GM19035 (cell line): ENCODE data around the gene S1PR3.

Experiments
- ATAC-seq: cut with Tn5 transposase; IDR thresholded peaks from one replicate; pipeline ENCODE4 v1.9.1; 2021; ENCODE audit not compliant: unreplicated experiment

The S1PR3 gene

DNA sequence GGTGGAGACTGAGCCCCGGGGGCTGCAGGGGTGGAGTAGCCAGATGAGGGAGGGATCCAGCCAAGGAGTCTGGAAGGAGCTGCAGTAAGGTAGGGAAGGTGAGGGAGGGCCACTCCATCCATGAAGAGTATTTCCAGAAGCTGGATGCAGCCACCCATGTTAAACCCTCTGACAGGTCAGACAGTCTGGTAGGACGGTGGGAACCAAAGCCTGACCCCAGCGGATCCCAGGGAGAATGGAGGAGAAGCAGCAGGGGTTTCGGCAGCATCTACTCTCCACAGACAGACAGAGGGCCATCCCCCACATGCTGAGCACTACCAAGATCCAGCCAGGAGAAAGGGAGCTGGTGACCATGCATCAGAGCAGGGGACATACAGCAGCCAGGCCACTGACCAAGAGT, 22.5 kb upstream of the S1PR3 start:
- no peak for ATAC-seq

DNA sequence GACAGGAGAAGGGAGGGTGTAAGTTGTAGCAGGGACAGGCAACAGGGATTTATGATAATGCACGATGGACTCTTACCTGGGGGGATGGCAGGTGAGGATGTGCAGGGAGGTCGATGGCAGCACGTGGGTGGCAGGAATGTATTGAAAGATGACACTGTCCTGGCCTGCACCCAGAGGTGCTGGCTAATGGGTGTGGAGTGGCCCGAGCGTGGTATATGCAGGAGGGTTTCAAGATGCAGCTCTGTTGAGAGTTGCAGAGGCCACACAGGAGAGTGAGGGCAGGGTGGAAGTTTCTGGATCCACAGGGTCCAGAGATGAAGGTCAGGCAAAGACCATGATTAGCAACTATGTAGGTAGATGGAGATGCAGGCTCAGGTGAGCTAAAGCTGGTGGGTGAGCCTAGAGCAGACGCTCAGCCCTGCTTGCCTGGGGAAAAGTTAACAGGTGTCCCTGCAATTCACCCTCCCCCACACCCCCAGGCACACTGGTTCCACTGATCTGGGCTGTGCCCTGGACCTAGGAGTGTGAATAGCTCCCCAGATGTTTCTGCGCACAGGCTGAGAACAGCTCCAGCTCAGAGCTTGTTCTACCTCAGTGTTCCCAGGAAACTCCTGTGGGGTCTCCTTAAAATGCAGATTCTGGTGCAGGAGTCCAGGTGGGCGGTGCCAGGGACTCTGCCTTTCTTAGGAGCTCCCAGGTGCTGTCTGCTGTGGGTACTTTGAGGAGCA, 21.5 kb upstream of the S1PR3 start:
- ATAC-seq: no peak

DNA sequence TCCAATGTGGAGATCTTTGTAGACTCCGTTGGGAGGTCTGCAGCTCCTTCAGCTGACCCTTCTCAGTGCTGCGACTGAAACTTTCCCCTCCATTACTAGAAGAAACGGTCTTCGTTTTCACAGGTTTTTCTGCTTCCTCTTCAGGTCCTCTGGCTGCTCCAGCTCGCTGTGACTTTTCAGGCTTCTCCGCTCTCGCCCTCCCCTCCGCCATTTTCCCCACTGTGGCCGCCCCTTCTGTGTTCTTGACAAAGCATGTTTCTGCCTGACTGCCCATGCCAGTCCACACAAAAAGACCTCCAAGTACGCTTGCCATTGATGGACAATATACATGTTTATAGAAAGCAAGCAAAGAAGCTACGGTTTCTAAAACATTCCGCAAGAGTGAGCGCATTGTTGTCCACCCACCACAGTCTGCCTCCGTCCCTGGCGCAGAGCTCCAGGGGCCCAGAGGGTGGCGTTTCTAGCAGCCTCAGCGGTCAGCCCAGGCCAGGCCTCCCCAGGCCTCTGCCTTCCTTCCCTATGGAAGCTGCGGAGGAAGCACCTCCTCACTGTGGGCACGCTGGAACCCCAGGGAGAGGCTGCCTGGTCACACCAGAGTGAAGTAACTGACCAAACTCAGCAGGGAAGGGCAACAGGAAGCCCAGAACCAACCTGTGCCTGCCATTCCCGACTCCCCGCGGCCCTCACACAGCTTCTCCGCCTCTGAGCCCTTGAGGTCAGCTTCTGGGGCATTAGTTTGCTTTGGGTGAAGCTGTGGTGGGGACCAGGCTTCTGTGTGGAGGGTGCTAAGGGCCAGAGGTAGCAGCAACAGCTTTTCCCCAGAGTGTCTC, 19.9 kb upstream of the S1PR3 start:
- ATAC-seq: no peak

DNA sequence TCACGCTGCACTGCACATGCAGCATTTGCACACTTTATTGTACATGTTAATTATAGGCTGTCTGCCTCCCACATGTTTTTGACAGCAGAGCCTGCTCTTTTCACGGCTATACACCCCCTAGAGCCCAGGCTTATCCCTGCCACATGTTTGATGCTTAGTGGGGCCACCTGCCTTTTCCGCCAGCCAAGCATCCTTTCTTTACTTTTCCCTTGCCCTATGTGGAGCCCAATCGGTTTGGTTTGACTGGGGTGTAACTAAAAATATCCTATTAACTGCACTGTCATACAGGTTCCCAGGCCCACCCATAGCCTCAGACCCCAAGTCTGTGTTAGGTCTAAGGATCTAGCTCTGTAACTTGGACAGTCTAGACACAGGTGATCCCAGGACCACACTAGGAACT, 18.9 kb upstream of the S1PR3 start:
- ATAC-seq: no peak

DNA sequence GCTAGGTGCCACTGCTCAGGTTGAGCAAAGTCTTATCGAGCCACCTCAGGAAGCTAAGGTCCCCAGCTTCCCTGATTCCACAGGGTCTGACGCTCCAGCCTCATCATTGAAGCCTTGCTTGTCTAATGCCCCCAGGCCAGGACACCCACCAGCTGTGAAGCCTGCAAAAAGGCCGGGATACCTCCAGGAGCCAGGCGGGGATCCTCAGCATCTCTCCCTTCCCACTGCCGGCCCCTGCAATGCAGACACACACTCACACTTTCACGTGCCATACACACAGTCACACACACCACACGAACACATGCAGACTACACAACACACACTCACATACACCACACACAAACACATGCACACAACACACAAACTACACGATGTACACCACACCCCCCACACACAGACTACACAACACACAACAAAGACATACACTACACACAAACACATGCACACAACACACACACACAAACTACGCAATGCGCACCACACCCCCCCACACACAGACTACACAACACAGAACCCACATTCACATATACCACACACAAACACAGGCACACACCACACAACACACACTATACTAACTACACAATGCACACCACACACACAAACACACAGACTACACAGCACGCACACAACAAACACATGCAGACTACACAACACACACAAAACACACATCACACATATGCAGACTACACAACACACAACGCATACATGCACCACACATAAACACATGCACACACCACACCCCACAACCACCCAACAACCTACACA, 17.8 kb upstream of the S1PR3 start:
- no peak for ATAC-seq

DNA sequence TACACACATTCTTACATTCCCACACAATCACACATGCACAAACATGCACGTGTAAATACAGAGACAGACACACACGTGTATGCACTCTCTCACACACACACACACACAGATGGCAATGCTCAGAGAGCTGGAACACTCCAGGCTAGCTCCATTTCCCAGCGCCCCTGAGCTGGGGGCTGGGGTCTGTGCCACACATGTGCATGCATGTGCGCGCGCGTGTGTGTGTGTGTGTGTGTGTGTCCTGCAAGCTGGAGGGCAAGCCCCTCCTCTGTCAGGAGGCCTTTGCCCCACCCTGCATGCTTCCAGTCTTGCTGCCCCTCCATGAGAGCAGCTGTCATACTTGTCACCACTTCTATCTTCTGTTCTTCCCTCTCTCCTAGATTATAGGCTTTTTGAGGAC, 16.6 kb upstream of the S1PR3 start:
- ATAC-seq: no peak

DNA sequence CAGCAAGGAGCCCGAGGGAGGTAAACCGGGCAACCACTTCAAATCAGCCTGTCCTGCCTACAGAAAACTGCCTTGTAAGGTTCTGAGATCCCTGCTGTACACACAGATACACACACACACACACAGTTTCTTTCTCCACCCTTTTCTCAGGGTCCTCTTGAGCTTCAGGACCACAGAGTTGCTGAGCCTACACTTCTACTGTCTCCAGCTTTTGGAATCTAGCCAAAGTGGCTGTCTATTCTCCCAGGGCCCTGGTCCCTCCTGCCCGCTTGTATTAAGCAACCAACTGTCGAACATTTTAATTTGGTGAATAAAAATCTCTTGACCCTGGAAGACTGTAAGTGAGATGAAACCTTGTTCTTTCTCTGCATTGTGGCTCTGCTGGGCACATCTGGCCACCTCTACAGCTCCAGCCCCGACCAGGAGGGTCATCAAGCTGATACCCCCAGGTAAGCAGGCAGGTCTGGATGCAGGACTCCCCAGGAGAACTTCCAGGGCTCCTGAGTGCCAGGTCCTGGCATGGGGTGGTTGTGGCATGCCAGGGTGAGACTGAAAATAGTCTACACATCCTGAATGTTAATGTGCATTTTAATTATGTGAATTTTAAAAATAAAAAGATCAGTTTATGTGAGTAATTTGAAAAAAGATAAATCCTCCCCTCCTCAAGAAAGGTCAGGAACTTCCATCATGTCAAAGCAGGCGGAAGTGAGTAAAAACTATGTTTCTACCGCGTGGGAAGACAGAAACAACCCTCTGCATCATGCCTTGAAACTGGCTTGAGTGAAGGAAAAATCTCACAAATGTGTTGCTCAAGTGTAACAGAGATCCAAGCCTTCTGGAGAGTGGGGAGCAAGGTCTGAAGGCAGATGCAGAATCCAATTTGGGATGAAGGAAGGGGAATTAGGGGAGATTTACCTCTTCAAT, 15.0 kb upstream of the S1PR3 start:
- no peak for ATAC-seq

DNA sequence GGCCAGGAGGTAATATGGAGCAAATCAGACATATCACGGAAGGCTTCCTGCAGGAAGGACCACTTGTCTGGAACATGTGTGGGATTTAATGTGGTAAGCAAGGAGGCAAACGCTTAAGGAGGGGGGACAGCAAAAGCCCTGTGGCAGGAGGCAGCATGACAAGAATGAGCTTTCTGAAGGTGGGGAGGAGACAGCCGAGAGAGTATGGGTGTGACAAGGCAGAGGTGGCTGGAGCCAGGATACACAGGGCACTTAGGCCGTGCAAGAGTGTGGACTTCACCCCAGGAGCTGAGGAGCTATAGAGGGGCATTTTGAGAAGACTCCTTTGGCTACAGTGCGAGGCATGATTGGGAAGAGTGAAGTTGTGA, 14.4 kb upstream of the S1PR3 start:
- no peak for ATAC-seq

DNA sequence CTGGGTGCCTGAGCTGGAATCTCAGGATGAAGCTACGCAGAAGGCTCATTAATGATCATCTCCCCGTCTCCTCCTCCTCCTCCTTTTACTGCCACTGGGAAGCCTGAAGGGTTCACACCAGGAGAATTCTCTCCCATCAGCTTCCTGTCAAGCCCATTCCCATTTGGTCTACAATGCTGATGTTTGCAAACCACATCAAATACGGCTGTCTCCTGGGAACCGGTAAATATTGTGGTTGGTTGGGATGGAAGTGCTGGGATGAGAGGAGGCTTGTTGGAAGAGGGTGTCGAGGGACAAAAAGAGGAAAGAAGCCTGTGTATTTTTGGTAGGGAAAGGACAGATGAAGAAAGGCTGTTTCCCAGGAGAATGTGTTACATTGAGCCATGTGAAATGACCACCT, 13.2 kb upstream of the S1PR3 start:
- no peak for ATAC-seq

DNA sequence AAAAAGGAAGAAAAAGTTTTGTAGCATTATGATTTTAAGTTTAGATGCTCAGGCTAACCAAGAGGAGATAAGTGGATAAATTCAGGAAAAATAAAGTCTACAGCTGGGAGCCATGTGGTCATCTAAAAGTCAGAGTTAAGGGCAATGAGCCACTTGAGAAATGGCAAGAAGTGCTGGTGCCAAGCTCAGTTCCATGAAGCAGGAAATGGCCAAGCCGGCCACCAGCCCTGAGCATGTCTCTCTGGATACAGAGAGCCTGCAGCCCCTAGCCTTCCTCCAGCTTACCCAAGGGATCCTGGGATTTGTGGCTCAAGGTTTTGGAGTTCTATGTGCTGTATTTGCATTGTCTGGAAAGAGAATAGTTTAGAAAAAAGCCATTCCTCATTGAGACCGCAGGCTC, 12.2 kb upstream of the S1PR3 start:
- ATAC-seq: no peak

DNA sequence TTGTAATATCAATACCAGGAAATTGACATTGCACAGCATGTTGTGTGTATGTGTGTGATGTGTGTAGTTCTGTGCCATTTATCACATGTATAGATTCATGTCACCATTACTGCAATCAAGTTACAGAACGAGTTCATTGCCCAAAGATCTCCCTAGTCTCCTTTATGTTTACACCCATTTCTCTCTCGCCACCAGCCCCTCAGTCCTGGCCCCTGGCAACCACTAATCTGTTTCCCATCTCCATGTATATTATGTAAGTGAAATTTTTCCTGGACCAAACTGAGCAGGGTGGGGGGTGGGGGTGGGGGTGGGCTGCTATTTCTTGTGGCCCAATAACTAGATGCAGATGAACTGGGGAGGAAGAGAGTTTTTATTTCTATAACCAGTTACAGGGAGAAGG, 11.5 kb upstream of the S1PR3 start:
- ATAC-seq: no peak

DNA sequence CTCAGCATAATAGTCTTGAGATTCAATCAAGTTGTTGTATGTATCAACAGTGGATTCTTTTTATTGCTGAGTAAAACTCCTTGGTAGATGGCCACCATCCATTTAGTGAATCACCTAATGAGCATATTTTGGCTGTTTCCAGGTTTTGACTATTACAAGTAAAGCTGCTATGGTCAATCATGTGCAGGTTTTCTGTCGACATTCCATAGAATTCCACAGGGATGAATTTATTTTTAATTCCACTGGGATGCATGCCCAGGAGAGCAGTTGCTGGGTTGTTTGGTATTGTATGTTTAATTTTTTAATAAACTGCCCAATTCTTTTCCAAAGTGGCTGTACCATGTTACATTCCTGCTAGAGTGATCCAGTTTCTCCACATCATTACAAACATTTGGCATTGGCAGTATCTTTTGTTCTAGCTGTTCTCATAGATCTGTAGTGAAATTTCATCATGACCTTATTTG, 10.5 kb upstream of the S1PR3 start:
- ATAC-seq: no peak

DNA sequence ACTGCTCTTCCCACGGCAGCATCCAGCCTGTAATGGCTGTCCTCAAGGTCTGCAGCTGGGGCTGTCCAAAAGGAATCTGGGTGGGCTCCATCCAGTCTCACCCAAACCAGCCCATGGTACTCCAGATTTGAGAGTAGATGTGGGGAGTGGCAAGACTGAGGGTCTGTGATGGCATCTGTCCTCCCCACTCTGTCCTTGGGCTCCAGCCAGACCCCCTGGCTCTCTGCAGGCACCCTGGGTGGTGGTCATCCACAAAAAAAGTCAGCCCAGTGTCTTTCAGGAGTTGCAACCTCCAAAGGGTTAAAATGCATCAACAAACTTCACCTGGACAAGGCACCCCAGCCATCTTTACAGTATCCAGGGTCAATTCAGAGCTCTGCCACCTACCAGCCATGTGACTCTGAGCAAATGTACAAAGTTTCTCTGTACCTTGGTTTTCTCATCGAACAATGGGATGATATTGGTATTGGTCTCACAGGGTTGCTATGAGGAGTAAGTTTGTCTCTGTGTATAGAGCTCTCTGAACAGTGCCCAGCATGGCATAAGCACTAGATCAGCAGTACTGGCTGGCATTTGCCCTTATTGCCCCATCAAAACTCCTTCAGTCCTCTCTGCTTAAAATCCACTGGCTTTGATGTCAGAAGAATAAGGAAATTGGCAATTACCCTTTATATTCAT, 7.3 kb upstream of the S1PR3 start:
- ATAC-seq: no peak

DNA sequence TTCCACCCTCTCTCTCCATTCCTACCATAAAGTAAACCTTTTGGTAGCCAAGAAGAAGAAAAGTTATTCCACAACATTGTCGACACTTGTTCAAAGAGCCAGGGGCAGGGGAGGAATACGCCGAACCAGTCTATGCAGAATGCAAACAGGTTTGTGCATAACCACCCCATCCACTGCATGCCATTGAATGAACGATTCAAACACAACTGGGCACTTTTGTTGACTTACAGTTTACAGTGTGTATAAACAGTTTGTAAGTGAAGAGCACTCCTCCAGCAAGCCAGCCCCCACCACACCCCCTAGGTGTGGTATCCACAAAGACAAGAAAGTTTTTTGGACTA, 6.8 kb upstream of the S1PR3 start:
- no peak for ATAC-seq

DNA sequence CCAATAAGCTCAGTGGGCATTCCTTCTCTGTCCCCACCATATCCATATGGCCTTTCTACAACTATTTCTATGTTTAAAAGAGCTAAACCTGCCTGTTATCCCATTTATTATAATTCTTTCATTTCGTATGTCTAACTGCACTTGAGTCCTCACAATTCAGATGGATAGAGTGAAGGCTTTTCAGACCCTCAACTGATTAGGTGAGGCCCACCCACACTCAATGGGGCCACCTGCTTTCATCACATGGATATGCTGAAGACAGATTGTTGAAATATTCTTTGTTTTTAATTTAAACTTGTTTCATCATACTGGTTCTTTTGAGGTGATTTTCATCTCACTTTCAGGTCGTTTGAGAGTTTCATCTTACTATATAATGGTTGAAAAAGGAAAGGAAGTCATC, 5.7 kb upstream of the S1PR3 start:
- ATAC-seq: no peak

DNA sequence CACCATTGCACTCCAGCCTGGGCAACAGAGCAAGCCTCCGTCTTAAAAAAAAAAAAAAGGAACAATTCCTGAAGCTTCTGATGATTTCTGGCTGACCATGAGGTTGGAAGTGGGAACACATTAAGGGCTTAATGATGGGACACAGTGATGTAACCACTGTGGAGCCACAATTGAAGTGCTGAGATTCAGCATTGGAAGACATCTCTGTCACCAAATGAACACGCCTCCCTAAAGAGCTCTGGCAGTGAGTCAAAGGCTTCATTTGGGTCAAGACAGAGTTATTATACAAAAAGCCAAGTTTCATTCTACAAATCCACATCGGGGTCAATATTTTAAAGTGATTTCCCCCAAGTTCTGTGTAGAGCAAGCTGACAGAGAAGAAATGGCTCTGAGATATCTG, 4.5 kb upstream of the S1PR3 start:
- no peak for ATAC-seq

DNA sequence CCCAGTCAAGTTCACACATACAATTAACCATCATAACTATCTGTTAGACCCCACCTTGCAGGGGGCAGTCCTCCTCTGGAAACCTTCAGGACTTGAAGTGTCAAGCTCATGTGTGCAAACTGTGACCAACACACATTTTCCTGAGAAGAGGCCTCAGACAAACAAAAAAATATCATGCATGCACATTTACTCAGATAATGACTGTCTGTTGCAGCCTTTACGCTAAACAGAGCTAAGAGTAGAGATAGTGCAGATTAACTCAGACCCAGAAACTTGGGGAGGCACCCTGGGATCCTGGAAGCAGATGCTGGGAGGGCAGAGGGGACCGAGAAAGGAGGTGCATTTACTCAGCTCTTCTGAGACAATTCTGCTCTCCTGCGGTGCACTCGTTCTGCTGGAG, 3.6 kb upstream of the S1PR3 start:
- ATAC-seq: no peak

DNA sequence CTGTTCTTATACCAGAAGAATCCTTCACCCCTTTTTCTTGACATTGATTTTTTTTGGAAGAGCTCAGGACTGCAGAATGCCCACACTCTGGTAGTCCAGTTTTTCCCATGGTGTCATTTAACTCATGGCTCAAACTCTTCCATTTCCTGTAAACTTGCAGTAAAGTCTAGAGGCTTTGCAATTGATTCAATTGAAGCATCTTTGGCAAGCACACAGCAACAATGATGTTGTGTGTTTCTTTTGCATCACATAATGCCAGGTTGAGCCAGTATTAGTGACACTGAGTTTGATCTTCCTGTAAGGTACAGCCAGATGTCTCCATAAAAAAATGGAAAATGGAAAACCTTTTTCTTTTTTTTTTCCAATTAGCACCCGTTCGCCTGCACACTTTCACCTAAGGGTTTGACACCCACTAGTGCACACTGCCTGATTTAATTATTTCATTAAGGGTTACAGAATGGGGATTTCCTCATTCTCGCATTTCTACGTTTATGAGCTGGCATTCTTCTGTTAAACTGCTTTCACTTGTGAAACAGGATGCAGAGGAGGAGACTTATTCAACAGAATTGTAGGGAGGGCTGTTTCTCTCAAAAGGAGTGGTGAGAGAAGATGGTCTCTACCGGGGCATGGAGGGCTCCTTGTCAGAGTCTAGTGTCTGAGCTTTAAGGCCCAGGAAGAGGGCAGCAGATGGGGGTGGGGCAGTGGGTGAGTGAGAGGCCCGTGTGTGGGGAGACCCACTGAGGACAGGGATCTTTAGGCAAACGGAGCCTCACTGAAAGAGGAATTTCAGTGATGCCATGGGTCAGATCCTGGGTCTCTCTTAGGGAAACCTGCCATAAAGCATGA, 2.2 kb upstream of the S1PR3 start:
- no peak for ATAC-seq

DNA sequence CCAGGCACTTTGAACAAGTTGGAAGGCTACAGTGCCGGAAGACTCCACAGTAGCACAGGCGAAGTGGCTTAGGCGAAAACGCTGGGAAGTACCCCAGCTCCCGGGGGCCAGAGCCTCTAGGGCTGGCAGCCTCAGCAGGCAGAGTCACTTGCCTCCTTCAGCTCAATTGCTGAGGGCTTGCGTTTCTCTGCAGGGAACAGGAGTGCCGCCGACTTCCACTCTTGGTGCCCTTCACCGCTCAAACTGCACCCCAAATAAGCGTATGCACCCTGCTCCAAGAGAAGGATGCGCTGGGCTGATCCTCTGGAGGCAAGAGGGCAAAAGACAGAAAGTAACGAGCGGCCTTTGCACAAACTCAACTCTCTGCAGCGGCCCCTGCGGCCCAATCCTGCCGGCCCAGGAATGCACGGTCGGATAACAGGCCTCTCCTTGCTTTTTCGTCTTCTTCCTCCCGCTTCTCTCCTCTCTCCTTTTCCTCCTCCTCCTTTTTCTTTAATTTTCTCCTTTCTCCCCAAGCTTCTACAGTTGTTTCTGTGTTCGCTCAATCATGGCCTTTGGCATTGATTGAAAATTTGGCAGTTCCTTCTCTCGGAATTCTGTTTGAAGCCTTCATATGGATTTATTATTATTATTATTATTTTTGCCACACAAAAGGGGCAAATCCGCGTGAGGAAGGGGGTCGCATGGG, 1.1 kb upstream of the S1PR3 start:
- ATAC-seq: no peak
